Endothelial cell (in vitro differentiated cells): Measurements from ENCODE around the gene UGT1A4. TPM values are rescaled to one million over a fixed set of nuclear protein-coding genes. Genes with fewer than 3 reads are reported as not detected.

Experiments
- DNase-seq: peaks from one replicate; pipeline ENCODE4 v3.0.0; 2021; ENCODE audit warnings: low spot score
- H3K27ac Mint-ChIP-seq: one replicate; pipeline ENCODE4 v1.8.0; 2021; ENCODE audit warnings: mixed read lengths, inconsistent platforms; ENCODE audit not compliant: unreplicated experiment
- H3K27me3 Mint-ChIP-seq: one replicate; pipeline ENCODE4 v1.8.0; 2021; ENCODE audit warnings: mild to moderate bottlenecking, moderate library complexity, mixed read lengths, inconsistent platforms; ENCODE audit not compliant: unreplicated experiment
- H3K36me3 Mint-ChIP-seq: one replicate; pipeline ENCODE4 v1.8.0; 2021; ENCODE audit warnings: mild to moderate bottlenecking, low read depth, mixed read lengths, inconsistent platforms; ENCODE audit not compliant: unreplicated experiment
- H3K4me1 Mint-ChIP-seq: one replicate; pipeline ENCODE4 v1.8.0; 2021; ENCODE audit warnings: mild to moderate bottlenecking, mixed read lengths, inconsistent platforms; ENCODE audit not compliant: unreplicated experiment
- H3K4me3 Mint-ChIP-seq: one replicate; pipeline ENCODE4 v1.8.0; 2021; ENCODE audit warnings: mild to moderate bottlenecking, mixed read lengths, inconsistent platforms; ENCODE audit not compliant: unreplicated experiment
- H3K9me3 Mint-ChIP-seq: one replicate; pipeline ENCODE4 v1.8.0; 2021; ENCODE audit warnings: mixed read lengths, inconsistent platforms; ENCODE audit not compliant: unreplicated experiment
- CTCF ChIP-seq: fragments of 200-600 bp; sonication (generic); IDR thresholded peaks from one replicate; pipeline ENCODE4 v1.5.0; 2021; ENCODE audit warnings: antibody characterized with exemption; ENCODE audit not compliant: unreplicated experiment
- total RNA-seq: library from RNA; stranded (reverse); fragmentation: NEBNext Ultra II Directional; extraction: Animal tissue kit (Norgen Biotek cat#: 25700); gene quantifications from one replicate; pipeline ENCODE4 v1.2.1, GENCODE V29; 2021; ENCODE audit not compliant: unreplicated experiment

The UGT1A4 gene
- total RNA-seq, 1 donor from 2014 or later, result not detected

GRCh38 chr2:233813236-233814055 lies 94.9 kb downstream of the UGT1A4 start:
- H3K36me3 Mint-ChIP-seq, result no peaks in the 10 kb centered on the region
- no peaks in the 10 kb centered on the region for H3K27me3 Mint-ChIP-seq
- H3K27ac Mint-ChIP-seq, result no peak overlapping the region
- H3K9me3 Mint-ChIP-seq, result no peaks in the 10 kb centered on the region
- no peak for TF ChIP-seq CTCF
- H3K4me3 Mint-ChIP-seq, result no peak overlapping the region
- DNase-seq, result no peak
- H3K4me1 Mint-ChIP-seq, result peaks cover 3% of the 10 kb centered on the region

- DNase-seq, result no peak
- no peak overlapping the region for H3K4me3 Mint-ChIP-seq
- no peaks in the 10 kb centered on the region for H3K27me3 Mint-ChIP-seq
- H3K4me1 Mint-ChIP-seq, result peaks cover 3% of the 10 kb centered on the region
- H3K36me3 Mint-ChIP-seq, result no peaks in the 10 kb centered on the region
- H3K27ac Mint-ChIP-seq, result no peak overlapping the region
- H3K9me3 Mint-ChIP-seq, result no peaks in the 10 kb centered on the region
- no peak for TF ChIP-seq CTCF
Measured at GRCh38 chr2:233814056-233814835, 95.7 kb downstream of the UGT1A4 start.

GRCh38 chr2:233815861-233816260 lies 97.3 kb downstream of the UGT1A4 start:
- Mint-ChIP-seq H3K9me3 (no peaks in the 10 kb centered on the region), H3K36me3 (no peaks in the 10 kb centered on the region), H3K27ac (no peak overlapping the region), H3K4me1 (peaks cover 3% of the 10 kb centered on the region), H3K27me3 (no peaks in the 10 kb centered on the region), H3K4me3 (no peak overlapping the region)
- no peak for DNase-seq
- TF ChIP-seq CTCF, result no peak

- Mint-ChIP-seq H3K9me3 (no peaks in the 10 kb centered on the region), H3K4me3 (no peak overlapping the region), H3K27ac (no peak overlapping the region), H3K36me3 (no peaks in the 10 kb centered on the region), H3K4me1 (peaks cover 3% of the 10 kb centered on the region), H3K27me3 (peaks cover 3% of the 10 kb centered on the region)
- TF ChIP-seq CTCF, result no peak
- DNase-seq, result no peak
Measured at GRCh38 chr2:233816334-233816733, 97.8 kb downstream of the UGT1A4 start.

- no peaks in the 10 kb centered on the region for H3K9me3 Mint-ChIP-seq
- H3K36me3 Mint-ChIP-seq, result no peaks in the 10 kb centered on the region
- peaks cover 3% of the 10 kb centered on the region for H3K4me1 Mint-ChIP-seq
- no peak for TF ChIP-seq CTCF
- H3K27ac Mint-ChIP-seq, result no peak overlapping the region
- peaks cover 4% of the 10 kb centered on the region for H3K27me3 Mint-ChIP-seq
- DNase-seq, result no peak
- H3K4me3 Mint-ChIP-seq, result no peak overlapping the region
Measured at GRCh38 chr2:233816771-233817170, 98.2 kb downstream of the UGT1A4 start.
